Gastroesophageal sphincter (tissue), 4 donors: ENCODE data around the gene NKD2. TPM values are rescaled to one million over a fixed set of nuclear protein-coding genes. Genes with fewer than 3 reads are reported as not detected.

Source experiments
- ATAC-seq: fragments of 150-250 bp; one replicate; pipeline ENCODE4 v1.9.1; 2016; ENCODE audit warnings: mild to moderate bottlenecking, moderate library complexity
- H3K27ac ChIP-seq, 4 donors: fragments of 200-600 bp; sonication (generic) in 3 of 4; 1 replicate in 3 of 4; 2 replicates in 1 of 4; pipeline ENCODE4 v1.5.1; 2016 to 2019
- H3K27me3 ChIP-seq: fragments of 200-600 bp; sonication (generic); one replicate; pipeline ENCODE4 v1.5.1; 2019
- H3K36me3 ChIP-seq, 2 donors: fragments of 200-600 bp; sonication (generic); one replicate each; pipeline ENCODE4 v1.5.1; 2019; ENCODE audit warnings: control low read depth in 1 of 2
- H3K4me1 ChIP-seq, 3 donors: fragments of 200-600 bp; sonication (generic); 1 replicate in 2 of 3; 2 replicates in 1 of 3; pipeline ENCODE4 v1.5.1; 2016 to 2019; ENCODE audit warnings: control low read depth in 2 of 3
- H3K4me3 ChIP-seq, 2 donors: fragments of 200-600 bp; sonication (generic); one replicate each; pipeline ENCODE4 v1.5.1; 2019; ENCODE audit warnings: mild to moderate bottlenecking in 1 of 2, moderate library complexity in 1 of 2
- H3K9me3 ChIP-seq, 3 donors: fragments of 200-600 bp; sonication (generic); one replicate each; pipeline ENCODE4 v1.5.1; 2017 to 2019; ENCODE audit warnings: control low read depth in 2 of 3
- EP300 ChIP-seq: sonication (generic); formaldehyde crosslinking; IDR thresholded peaks from one replicate; pipeline ENCODE4 v1.6.1; 2017; ENCODE audit warnings: antibody characterized with exemption, mild to moderate bottlenecking
- POLR2A ChIP-seq, 2 donors: fragments of 450-650 bp; IDR thresholded peaks; one replicate each; pipeline ENCODE4 v1.6.1; 2017; ENCODE audit warnings: antibody characterized with exemption in 2 of 2, mild to moderate bottlenecking in 2 of 2, moderate library complexity in 1 of 2
- POLR2AphosphoS5 ChIP-seq: sonication (generic); formaldehyde crosslinking; IDR thresholded peaks from one replicate; pipeline ENCODE4 v1.6.1; 2017; ENCODE audit warnings: antibody characterized with exemption
- WGBS, 2 donors: methylation state at CpG; one replicate each; pipeline ENCODE4 v1.1.5; 2018; ENCODE audit warnings: low coverage in 1 of 2; 5-methylcytosine and 5-hydroxymethylcytosine counted together
- total RNA-seq, 4 donors: library from RNA; depleted of rRNA; stranded (reverse); fragments of >200 nt; gene quantifications; one replicate each; pipeline ENCODE4 v1.1.0, GENCODE V29; 2016
- TF ChIP-seq, protein P1 (sequence below), 4 experiments: fragments of 200-600 bp in 2 of 4; fragments of 450-650 bp in 2 of 4; sonication (generic) in 1 of 4; IDR thresholded peaks; one replicate each; pipeline ENCODE4 v1.5.1; 2017 to 2019; ENCODE audit warnings: antibody characterized with exemption in 4 of 4, mild to moderate bottlenecking in 2 of 4, moderate library complexity in 2 of 4

NKD2 gene, protein sequence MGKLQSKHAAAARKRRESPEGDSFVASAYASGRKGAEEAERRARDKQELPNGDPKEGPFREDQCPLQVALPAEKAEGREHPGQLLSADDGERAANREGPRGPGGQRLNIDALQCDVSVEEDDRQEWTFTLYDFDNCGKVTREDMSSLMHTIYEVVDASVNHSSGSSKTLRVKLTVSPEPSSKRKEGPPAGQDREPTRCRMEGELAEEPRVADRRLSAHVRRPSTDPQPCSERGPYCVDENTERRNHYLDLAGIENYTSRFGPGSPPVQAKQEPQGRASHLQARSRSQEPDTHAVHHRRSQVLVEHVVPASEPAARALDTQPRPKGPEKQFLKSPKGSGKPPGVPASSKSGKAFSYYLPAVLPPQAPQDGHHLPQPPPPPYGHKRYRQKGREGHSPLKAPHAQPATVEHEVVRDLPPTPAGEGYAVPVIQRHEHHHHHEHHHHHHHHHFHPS
- 1 to 10 TPM; 1.8 to 6.1 (median 1.9) TPM for total RNA-seq

DNA sequence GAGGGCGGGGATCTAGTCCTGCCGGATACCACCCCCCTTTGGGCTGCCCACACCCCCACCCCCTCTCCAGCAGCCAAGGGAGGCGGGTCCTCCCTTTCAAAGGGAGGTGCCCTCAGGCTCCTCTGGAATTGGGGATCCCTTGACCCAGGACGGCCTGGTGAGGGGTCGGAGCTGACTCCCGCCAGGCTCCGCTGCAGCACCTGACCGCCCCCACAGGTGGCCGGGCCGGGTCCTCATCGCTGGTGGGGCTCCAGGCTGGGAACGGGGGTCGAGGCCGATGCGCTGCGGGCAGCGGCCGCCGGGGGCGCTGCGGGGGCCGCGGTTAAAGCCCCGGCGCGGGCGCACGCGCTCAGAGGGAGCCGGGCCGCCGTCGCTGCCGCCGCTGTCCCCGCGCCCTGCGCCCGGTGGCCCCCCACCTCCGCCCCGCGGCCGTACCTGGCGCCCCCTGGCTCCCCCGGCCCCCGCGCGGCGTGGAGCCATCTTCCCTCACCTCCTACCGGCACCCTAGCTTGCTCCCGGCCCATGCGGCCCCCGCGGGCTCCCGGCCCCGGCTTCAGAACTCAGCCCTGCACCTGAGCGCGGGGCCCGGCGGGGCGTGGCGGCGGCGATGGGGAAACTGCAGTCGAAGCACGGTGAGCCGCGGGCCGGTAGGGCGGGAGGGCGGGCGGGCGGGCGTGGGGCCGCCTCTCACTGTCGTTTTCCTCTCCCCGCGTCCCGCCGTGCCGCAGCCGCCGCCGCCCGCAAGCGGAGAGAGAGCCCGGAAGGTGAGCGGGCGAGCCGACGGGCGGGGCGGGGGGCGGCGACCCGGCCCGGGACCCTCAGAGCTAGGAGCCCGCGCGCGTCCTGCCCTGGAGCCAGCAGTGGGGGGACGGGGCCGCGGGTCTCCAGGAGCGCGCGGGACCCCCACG is at the start of gene NKD2:
TSS of gene NKD2 (plus strand) at position 352 of the 908 bp plus-strand sequence. CDS start at position 608, 256 bp downstream.
- ATAC-seq, result peak; percentile 39
- peak within 1 kb of the TSS; percentile 27 to 62 for H3K4me3 ChIP-seq

DNA sequence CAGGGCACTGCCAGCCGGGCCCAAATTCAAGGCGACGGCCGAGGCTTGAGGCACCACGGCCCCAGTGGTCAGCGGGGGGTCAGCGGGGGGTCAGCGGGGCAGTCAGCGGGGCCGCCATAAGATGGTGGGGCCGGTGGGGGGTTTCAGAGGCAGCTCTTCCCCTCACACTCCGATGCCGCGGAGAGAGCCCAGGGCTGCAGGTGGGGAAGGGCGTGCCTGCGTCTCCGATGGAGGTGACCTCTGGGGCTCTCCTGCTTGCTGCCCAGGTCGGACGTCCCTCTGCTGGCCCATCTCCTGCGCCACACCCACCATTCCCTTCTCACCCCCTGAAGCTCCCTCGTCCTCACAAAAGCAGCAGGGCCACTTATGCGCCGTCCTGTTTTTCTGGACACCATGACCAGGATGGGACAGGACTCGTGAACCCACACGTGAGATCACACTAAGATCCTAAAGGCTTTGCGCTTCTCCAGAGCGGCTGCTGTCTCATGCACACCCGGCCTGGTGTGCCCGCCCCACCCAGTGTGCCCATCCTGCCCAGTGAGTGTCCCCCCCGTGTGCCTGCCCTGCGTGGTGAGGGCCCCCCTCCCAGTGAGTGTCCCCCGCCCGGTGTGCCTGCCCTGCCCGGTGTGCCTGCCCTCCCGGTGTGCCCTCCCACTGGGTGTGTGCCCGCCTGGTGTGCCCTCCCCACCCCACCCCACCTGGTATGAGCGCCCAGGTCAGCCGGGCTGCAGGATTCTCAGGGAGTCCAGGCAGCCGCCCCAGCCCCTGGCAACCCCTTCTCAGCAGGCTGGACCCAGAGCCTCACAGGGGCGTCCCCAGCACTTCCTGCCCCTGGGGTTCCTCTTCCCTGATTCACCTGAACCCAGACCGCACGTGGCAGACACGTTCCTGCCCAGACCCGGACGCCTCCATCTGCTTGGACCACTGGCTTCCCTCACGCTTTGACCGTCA is 48.7 kb upstream of the NKD2 start:
- Histone ChIP-seq H3K4me3 (no peak overlapping the region), H3K36me3 (no peaks in the 10 kb centered on the region), H3K4me1 (peaks cover 0 to 48% (median 22%) of the 10 kb centered on the region in 3 donors), H3K27me3 (no peaks in the 10 kb centered on the region), H3K9me3 (no peaks in the 10 kb centered on the region), H3K27ac (no peak overlapping the region)
- 87% methylated on average over 3 to 8 of the region's 47 CpGs for WGBS, 2 donors
- TF ChIP-seq, protein P1, sequence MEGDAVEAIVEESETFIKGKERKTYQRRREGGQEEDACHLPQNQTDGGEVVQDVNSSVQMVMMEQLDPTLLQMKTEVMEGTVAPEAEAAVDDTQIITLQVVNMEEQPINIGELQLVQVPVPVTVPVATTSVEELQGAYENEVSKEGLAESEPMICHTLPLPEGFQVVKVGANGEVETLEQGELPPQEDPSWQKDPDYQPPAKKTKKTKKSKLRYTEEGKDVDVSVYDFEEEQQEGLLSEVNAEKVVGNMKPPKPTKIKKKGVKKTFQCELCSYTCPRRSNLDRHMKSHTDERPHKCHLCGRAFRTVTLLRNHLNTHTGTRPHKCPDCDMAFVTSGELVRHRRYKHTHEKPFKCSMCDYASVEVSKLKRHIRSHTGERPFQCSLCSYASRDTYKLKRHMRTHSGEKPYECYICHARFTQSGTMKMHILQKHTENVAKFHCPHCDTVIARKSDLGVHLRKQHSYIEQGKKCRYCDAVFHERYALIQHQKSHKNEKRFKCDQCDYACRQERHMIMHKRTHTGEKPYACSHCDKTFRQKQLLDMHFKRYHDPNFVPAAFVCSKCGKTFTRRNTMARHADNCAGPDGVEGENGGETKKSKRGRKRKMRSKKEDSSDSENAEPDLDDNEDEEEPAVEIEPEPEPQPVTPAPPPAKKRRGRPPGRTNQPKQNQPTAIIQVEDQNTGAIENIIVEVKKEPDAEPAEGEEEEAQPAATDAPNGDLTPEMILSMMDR (IDR thresholded peaks at IDR 0.05), result no peak
- no peak for TF ChIP-seq POLR2A (IDR thresholded peaks at IDR 0.05)
- no peak for TF ChIP-seq EP300
- TF ChIP-seq POLR2AphosphoS5, result no peak
- ATAC-seq, result no peak

More for the DNA sequence above, at the start of gene NKD2:
- Histone ChIP-seq H3K36me3 (no peaks in the 10 kb centered on the region), H3K9me3 (no peaks in the 10 kb centered on the region), H3K27me3 (peaks cover 60% of the 10 kb centered on the region), H3K27ac (peak within 1 kb of the TSS in 1 of 4 donors; percentile 62), H3K4me1 (peaks cover 0 to 51% (median 17%) of the 10 kb centered on the region in 3 donors)
- no CpG with 5 or more reads among the region's 108 CpGs for WGBS, 2 donors
- TF ChIP-seq POLR2AphosphoS5, result no peak
- TF ChIP-seq, protein P1 (IDR thresholded peaks at IDR 0.05), result peak in 3 of 4 experiments; percentile 62 to 79 (median 78)

DNA sequence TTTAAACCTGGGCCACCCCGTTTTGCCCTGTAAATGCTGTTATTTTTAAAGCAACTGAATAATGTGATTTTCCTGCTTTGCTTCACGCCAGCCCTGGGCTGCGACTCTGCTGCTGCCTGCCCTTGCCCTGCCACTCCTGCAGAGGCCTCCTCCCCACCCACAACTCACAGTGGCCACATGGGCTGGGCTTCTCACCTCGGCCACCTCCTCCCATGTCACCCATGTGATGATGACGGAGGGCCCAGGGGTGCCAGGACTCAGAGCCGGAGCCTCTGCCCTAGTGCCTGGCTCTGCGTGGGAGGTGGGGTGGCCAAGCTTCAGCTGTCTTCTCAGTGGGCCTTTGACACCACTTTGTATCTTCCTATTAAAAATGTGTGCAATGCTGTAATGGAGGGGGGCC is 48.1 kb upstream of the NKD2 start:
- Histone ChIP-seq H3K4me3 (no peak overlapping the region), H3K4me1 (peaks cover 0 to 48% (median 22%) of the 10 kb centered on the region in 3 donors), H3K9me3 (no peaks in the 10 kb centered on the region), H3K36me3 (no peaks in the 10 kb centered on the region), H3K27ac (no peak overlapping the region), H3K27me3 (no peaks in the 10 kb centered on the region)
- 60 to 62% methylated on average over 1 to 3 of the region's 7 CpGs for WGBS, 2 donors
- no peak for ATAC-seq
- TF ChIP-seq POLR2A (IDR thresholded peaks at IDR 0.05) (no peak), EP300 (no peak), POLR2AphosphoS5 (no peak)
- TF ChIP-seq, protein P1 (IDR thresholded peaks at IDR 0.05), result no peak

DNA sequence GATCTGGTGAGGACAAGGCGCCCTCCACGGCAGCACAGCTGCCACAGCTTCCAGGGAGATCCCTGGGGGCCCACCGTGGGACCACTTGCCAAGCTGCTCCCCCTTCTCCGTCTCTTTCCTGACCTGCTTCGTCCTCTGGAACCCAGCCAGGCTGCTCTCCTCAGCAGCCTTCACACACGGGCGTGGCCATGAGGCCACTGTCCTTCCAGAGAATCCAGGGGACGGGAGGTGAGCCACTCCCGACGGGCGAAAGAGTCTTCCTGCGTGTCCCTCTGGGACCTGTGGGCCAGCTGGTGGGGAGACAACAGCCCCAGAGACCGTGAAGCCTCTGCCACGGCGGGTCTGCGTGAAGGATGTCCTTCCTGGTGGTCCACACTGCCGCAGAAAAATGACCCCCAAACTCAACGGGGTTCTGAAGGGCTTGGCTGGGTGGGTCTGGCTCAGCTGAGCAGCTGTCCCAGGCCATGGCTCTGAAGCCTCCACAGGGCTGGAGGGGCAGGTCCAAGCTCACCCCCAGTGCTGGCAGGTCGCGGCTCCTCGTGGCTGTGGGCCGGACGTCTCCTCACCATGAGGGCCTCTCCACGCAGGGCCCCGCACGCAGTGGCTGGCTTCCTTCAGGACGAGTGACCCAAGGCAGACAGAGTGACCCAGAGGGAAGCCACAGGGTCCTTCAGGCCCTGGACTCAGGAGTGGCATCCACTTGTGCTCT is 47.4 kb upstream of the NKD2 start:
- no peak overlapping the region for H3K27ac ChIP-seq
- peaks cover 3% of the 10 kb centered on the region for H3K27me3 ChIP-seq
- H3K36me3 ChIP-seq, result no peaks in the 10 kb centered on the region
- WGBS, 2 donors, result no CpG with 5 or more reads among the region's 27 CpGs
- TF ChIP-seq EP300 (no peak), POLR2A (IDR thresholded peaks at IDR 0.05) (no peak), POLR2AphosphoS5 (no peak)
- TF ChIP-seq, protein P1 (IDR thresholded peaks at IDR 0.05), result no peak
- ATAC-seq, result no peak
- peaks cover 0 to 42% (median 17%) of the 10 kb centered on the region in 3 donors for H3K4me1 ChIP-seq
- no peaks in the 10 kb centered on the region for H3K9me3 ChIP-seq
- H3K4me3 ChIP-seq, result no peak overlapping the region
